Right lobe of liver (tissue), 4 donors: ENCODE results near the gene TDP1.

Experiments
- POLR2A ChIP-seq: fragments of 450-650 bp; IDR thresholded peaks from one replicate; pipeline ENCODE4 v1.6.1; 2017; ENCODE audit warnings: antibody characterized with exemption, mild to moderate bottlenecking
- TF ChIP-seq, protein P1 (sequence below), 4 donors: fragments of 200-600 bp in 3 of 4; fragments of 450-650 bp in 1 of 4; IDR thresholded peaks; one replicate each; pipeline versions ENCODE4 v1.5.1 to v1.8.0; 2016 to 2022; ENCODE audit warnings: antibody characterized with exemption in 4 of 4, mild to moderate bottlenecking in 2 of 4
- donor health status: DM: no; HTN: no; CAD: no.
- donor health status: DM: no; HTN: no; CAD: no.
- donor health status: DM: no; HTN: yes; CAD: no.

DNA sequence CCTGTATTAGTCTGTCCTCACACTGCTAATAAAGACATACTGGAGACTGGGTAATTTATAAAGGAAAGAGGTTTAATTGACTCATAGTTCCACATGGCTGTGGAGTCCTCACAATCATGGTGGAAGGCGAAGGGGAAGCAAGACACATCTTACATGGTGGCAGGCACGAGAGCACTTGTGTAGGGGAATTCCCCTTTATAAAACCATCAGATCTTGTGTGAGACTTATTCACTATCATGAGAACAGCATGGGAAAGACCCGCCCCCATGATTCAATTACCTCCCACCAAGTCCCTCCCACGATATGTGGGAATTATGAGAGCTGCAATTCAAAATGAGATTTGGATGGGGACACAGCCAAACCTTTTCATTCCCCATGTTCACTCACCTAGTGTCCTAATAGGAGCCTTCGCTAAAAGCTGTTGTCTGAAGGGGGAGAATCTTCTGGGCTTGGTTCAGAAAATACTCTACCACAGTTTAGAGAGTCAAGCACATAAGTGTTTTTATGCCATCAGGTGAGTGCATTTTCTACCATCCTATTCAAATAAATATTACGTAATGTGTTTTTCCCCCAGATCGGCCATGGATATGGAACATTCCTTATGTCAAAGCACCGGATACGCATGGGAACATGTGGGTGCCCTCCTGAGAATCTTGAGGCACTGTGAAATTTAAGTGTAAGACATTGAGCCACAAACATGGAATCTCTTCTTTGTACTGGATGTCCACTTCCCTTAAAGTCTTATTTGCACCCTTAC is 86.9 kb downstream of the TDP1 start:
- TF ChIP-seq, protein P1, sequence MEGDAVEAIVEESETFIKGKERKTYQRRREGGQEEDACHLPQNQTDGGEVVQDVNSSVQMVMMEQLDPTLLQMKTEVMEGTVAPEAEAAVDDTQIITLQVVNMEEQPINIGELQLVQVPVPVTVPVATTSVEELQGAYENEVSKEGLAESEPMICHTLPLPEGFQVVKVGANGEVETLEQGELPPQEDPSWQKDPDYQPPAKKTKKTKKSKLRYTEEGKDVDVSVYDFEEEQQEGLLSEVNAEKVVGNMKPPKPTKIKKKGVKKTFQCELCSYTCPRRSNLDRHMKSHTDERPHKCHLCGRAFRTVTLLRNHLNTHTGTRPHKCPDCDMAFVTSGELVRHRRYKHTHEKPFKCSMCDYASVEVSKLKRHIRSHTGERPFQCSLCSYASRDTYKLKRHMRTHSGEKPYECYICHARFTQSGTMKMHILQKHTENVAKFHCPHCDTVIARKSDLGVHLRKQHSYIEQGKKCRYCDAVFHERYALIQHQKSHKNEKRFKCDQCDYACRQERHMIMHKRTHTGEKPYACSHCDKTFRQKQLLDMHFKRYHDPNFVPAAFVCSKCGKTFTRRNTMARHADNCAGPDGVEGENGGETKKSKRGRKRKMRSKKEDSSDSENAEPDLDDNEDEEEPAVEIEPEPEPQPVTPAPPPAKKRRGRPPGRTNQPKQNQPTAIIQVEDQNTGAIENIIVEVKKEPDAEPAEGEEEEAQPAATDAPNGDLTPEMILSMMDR (IDR thresholded peaks at IDR 0.05) = no peak
- no peak for TF ChIP-seq POLR2A
